Mesenteric fat pad (tissue), 1 donor: ENCODE data around the gene ADGRV1. TPM values are rescaled to one million over a fixed set of nuclear protein-coding genes. Genes with fewer than 3 reads are reported as not detected.
"Not testable (repeated sequence)": the region's sequence is repeated elsewhere in the genome, so short reads cannot be mapped to it uniquely, and the experiment has no call there.

ENCODE experiments used
- DNase-seq: peaks from one replicate; pipeline ENCODE4 v3.0.0-alpha.2; 2020; ENCODE audit warnings: low spot score
- total RNA-seq: library from RNA; stranded (reverse); fragmentation: NEBNext Ultra II Directional; extraction: Animal tissue kit (Norgen Biotek cat#: 25700); gene quantifications from one replicate; pipeline ENCODE4 v1.2.1, GENCODE V29; 2021
- donor health status: DM: yes; HTN: yes; CAD: no.

The ADGRV1 gene
- total RNA-seq, 1 donor from 2014 or later, result 0.16 TPM

- DNase-seq, result no peak
These were observed 422.6 kb downstream of the ADGRV1 start for GRCh38 chr5:90981177-90981576.

GRCh38 chr5:90981821-90982220 is 423.2 kb downstream of the ADGRV1 start:
- DNase-seq, result no peak

- no peak for DNase-seq
These were observed 424.0 kb downstream of the ADGRV1 start for GRCh38 chr5:90982576-90982975.

- DNase-seq, result no peak
These were observed 424.6 kb downstream of the ADGRV1 start for GRCh38 chr5:90983148-90983547.

GRCh38 chr5:90983711-90984124 is 425.1 kb downstream of the ADGRV1 start:
- no peak for DNase-seq

GRCh38 chr5:90985341-90985740 is 426.7 kb downstream of the ADGRV1 start:
- no peak for DNase-seq

GRCh38 chr5:90987726-90988125 is 429.1 kb downstream of the ADGRV1 start:
- no peak for DNase-seq

- no peak for DNase-seq
These were observed 432.6 kb downstream of the ADGRV1 start for GRCh38 chr5:90991201-90991600.

GRCh38 chr5:90994796-90995195 is 436.2 kb downstream of the ADGRV1 start:
- no peak for DNase-seq

- no peak for DNase-seq
These were observed 437.5 kb downstream of the ADGRV1 start for GRCh38 chr5:90996089-90996488.

- DNase-seq, result no peak
These were observed 438.5 kb downstream of the ADGRV1 start for GRCh38 chr5:90997082-90997481.

- DNase-seq, result no peak
These were observed 442.1 kb downstream of the ADGRV1 start for GRCh38 chr5:91000743-91001142.

GRCh38 chr5:91006713-91007112 is 448.1 kb downstream of the ADGRV1 start:
- no peak for DNase-seq

GRCh38 chr5:91007251-91007650 is 448.7 kb downstream of the ADGRV1 start:
- DNase-seq, result no peak

GRCh38 chr5:91007780-91008402 is 449.3 kb downstream of the ADGRV1 start:
- DNase-seq, result no peak

GRCh38 chr5:91010090-91010489 is 451.5 kb downstream of the ADGRV1 start:
- DNase-seq, result no peak

GRCh38 chr5:91011029-91011428 is 452.4 kb downstream of the ADGRV1 start:
- no peak for DNase-seq

GRCh38 chr5:91012867-91013266 is 454.3 kb downstream of the ADGRV1 start:
- DNase-seq, result not testable (repeated sequence)

GRCh38 chr5:91016322-91016721 is 457.7 kb downstream of the ADGRV1 start:
- no peak for DNase-seq

GRCh38 chr5:91016954-91017700 is 458.5 kb downstream of the ADGRV1 start:
- no peak for DNase-seq

GRCh38 chr5:91018200-91018599 is 459.6 kb downstream of the ADGRV1 start:
- DNase-seq, result no peak

GRCh38 chr5:91018712-91019371 is 460.2 kb downstream of the ADGRV1 start:
- DNase-seq, result no peak
